HG03558 (cell line): Measurements from ENCODE around the gene TMEM255B.

Experiments used
- ATAC-seq: cut with Tn5 transposase; IDR thresholded peaks from one replicate; pipeline ENCODE4 v1.9.1; 2021; ENCODE audit warnings: moderate number of reproducible peaks; ENCODE audit not compliant: unreplicated experiment; ENCODE audit errors: extremely low read depth

Gene TMEM255B

GRCh38 chr13:113855012-113855921, 96.2 kb downstream of the TMEM255B start:
- no peak for ATAC-seq

DNA sequence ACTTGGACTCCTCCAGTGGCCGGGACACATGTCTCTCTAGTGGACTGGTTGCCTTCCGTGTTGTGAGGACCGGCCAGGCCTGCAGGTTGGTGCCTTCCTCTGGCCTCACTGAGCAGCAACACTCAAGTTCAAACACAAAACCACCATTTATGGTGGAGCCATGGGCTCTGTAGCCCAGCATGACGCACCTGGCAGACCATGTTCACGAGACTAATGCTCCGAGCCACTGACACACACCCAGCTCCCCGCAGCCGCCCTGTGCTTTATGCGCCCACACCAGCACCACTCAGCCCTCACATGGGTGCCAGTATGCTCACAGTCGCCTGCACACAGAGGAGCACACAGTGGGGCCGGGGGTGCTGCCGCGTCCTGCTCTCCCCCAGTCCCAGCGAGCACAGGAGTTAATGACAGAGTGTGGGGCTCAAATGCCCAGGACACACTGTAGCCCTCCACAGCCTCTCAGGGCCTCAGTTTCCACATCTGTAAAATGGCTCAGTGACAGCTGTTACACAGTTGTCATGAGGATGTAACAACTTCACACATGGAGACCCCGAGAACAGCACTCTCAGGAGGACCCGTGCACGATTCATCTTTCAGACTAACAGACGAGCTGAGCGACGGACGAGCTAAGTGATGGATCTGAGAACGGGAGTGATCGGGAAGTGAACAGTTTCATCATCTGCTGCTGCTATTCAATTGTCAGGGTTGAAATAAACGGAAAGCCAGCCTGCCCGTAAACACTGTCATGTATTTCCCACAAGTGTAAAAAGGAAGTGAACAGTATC, 97.1 kb downstream of the TMEM255B start:
- ATAC-seq, result no peak

DNA sequence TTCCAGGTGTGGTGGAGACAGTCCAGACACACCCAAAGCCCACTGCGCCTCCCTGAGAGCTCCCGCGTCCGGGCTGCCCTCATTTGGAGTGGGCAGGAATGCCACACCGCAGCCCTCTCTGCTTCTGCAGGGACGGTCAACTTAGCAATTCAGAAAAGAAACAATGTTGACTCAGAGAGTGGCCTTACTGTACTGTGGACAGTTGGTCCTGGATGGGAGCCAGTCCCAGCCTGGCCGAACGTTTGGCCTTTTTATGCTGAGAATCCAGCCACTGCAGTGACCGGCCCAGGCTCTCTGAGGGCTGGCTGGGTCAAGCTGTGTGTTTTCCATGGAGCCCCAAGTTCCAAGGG, 97.7 kb downstream of the TMEM255B start:
- ATAC-seq, result no peak

DNA sequence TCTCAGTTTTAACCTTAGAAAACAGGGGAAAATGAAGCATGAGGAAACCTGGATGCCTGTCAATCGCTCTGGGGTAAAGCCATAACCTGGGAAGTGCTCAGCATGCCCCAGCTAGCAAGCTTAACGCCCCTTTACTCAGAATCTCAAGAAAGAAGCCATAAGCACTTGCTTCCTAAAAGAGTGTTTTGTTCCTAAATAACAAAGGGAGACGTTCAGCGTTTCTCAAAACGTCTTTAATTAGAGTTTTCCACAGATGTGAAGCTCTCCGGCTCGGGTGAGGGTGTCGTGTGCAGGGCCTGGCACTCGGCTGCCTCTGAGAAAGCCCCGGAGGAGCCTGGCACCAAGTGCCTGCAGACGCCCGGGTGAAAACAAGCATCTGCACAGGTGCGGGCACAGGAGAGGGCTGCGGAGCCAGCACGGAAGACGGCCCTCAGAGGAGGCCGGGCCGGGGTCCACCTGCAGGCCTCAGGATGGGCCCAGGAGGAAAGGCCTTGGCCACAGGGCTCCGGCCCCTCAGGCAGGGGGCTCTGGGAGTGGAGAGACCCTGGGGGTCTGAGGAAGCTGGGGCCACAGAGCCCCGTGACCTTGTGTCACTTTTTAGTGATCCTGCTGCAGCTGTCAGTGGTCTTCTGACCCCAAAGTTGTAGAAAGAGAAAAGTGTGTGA, 98.6 kb downstream of the TMEM255B start:
- no peak for ATAC-seq

GRCh38 chr13:113859311-113860050, 100.5 kb downstream of the TMEM255B start:
- no peak for ATAC-seq

DNA sequence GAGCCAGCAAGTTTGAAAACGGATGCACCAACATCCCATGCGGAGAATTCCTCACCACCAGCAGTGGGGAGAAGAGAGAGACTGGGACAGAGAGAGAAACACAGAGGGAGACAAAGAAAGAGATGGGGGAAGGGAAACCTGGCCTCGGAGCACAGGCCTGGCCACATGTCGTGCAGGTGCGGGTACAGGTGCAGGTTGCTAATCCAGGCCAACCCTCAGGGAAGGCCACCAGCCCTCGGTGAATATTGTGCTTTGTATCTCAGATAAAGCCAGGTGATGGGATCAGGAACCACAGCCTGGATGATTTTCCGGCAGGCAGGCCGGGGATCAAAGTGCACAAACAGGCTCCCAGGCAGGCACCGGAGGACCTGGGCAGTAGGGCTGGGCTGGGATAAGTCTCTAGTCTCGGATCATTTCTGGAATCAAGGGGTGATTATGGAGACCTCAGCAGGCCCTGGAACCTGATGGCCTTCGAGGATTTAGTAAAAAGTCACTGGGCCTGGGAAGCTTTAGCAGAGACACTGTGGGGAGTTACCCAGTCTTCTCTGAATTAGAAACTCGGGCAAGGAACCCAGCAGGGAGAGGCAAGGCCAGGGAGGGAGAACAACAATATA, 101.1 kb downstream of the TMEM255B start:
- no peak for ATAC-seq

DNA sequence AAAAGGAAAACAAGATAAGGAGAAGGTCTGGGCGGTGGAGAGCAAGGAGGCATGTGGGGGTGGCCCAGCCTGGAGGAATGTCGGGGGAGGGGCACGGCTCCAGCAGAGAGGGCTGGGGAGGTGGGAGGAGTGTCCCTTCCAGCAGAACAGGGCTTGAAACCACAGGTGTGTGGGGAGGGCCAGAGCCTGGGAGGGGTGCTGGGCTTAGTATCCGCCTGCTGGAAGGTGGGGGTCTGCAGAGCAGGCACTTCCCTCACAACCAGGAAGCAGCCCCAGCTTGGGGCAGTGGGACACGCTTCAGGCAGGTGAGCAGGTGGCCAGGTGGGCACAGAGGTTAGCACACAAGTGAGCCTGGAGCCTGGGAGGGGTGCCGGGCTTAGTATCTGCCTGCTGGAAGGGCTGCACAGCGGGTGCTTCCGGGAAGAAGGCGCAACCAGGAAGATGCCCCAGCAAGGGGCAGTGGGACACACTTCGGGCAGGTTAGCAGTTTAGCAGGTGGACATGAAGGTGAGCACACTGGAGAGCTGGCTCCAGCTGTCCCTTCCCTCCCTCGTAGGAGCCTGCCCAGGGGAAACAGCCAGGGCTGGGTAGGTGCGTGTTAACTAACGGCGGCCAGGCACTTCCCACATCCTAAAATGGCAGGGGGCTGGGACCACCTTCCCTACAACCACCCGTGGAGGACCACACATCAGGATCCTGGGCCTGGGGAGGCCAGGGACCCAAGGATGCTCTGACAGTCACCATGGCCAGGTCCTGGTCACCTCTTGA, 101.8 kb downstream of the TMEM255B start:
- no peak for ATAC-seq

DNA sequence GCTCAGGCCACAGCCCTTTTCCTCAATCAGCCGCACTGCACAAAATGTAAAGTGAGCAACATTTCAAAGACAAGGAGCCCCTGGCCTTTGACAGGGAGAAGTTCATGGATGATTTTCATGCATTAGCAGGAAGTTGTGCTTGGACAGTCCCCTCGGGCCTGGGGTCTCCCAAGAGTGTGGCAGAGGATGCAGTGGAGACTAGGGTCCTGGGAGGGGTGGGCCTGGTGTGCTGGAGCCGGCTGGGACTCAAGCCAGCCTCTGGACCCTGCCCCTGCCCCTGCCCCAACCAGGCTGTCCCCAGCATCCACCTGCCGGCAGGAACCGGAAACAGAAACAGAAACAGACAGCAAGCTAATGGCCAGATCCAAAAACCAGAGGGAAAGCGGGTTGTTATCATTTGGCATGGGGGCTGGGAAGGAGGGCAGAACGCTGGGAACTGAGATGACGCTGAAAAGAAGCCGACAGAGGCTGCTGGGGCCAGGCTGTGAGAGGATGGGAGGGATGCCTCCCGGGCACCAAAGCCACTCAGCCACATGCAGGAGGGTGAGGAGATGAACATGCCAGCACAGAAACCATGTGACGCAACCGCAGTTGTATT, 102.5 kb downstream of the TMEM255B start:
- ATAC-seq, result no peak

- no peak for ATAC-seq
Observed at GRCh38 chr13:113862191-113862930, 103.3 kb downstream of the TMEM255B start.

GRCh38 chr13:113862931-113863523, 104.0 kb downstream of the TMEM255B start:
- no peak for ATAC-seq

DNA sequence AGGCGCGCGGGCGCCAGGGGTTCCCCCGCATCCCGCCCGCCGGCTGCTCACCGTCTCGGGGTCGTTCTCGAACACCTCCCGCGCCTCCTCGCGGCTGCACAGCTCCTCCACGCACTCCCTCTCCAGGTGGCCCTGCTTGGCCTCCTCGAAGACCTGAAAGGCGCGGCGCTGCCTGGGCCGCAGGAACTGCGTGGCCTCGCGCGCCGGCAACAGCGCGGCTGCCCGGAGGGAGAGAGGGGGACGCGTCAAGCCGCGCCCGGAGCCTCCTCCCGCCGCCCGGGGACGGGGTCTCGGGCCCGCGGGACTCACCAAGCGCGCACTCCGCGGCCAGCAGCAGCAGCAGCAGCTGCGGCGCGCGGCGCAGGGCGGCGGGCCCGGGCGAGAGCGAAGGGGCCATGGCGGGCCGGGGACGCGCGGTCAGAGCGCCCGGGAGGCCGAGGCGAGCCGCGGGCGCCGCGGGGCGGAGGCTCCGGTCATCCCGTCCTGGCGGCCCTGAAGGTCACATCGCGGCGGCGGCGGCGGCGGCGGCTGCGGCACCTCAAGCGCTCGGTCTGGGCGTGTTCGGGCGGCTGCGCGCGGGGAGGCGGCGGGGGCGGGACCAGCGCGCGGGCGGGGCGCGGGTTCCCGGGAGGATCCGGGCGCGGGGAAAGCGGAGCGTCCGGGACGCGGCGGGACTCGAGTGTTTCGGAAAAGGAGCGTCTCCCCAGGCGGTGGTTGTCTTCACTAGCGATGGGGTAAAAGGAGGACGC, 104.7 kb downstream of the TMEM255B start, which contains the start of gene GAS6:
Gene GAS6 (minus strand): TSS at position 553 of the 749 bp plus-strand sequence. CDS start 156 bp downstream, at position 397.
- ATAC-seq, result no peak

DNA sequence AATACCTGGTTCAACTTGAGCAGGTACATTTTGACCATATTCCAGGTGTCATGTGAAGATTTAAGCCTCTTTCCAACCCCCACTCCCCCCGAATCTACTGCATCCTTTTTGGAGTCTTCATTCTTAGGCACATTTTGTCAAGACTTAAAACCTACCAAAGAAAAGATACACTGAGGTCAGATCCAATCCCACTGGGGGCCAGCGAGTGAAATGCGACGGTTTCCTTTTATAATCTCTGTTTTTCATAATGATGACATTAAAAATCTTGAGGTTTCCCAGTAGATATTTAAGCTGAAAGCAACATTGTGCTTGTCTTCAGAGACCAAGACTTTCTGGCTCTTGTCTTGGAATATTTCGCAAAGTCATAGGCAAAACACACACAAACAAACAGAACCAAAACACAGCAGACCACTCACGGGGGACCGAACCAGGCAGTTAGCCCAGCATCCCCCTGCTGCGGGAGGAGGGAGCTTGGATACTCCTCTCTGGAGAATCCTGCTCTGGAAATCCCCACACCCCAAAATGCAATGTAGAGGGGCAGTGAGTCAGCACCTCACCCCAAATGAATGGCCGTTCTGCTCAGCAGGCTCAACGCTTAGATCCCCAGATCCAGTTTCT, 105.4 kb downstream of the TMEM255B start:
- ATAC-seq, result no peak

DNA sequence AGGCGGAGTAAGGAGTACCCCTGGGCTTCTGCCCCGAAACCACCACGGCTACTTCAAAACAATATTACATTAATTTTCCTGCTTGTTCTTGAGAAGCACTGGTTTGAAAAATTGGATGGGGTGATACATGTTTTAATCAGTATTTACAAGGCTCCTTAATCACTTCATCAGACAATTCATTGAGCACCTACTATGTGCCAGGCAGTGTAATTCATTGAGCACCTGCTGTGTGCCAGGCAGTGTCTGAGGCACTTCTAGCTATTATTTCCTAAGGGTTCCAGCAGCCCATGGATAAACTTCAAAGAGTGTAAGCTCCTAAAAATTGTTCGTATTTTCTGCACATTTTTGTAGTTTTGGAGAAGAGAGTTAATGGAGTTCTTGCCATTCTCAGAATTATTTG, 106.4 kb downstream of the TMEM255B start:
- ATAC-seq, result no peak
